Naive B cell (primary cell): ENCODE measurements around the gene ZNF362. TPM values are rescaled to one million over a fixed set of nuclear protein-coding genes. Genes with fewer than 3 reads are reported as not detected.

ENCODE experiments used
- ATAC-seq, 2 donors: fragments of 150-1000 bp; cut with Tn5 transposase; 2 replicates each; pipeline ENCODE4 v1.10.0; 2021; ENCODE audit warnings: low read depth in 2 of 2, mild to moderate bottlenecking in 2 of 2, moderate library complexity in 2 of 2
- DNase-seq: peaks from one replicate; pipeline ENCODE4 v3.0.0; 2022
- H3K27ac Mint-ChIP-seq, 6 donors: one replicate each; pipeline ENCODE4 v1.8.0; 2020 to 2022; ENCODE audit warnings: mild to moderate bottlenecking in 6 of 6, mixed read lengths in 6 of 6, moderate library complexity in 5 of 6, inconsistent platforms in 2 of 6
- H3K27me3 Mint-ChIP-seq, 3 donors: one replicate each; pipeline ENCODE4 v1.8.0; 2021 to 2022; ENCODE audit warnings: mixed read lengths in 3 of 3, mild to moderate bottlenecking in 1 of 3
- H3K36me3 Mint-ChIP-seq, 2 donors: one replicate each; pipeline ENCODE4 v1.8.0; 2020 to 2022; ENCODE audit warnings: mixed read lengths in 2 of 2, inconsistent platforms in 1 of 2, mild to moderate bottlenecking in 1 of 2
- H3K4me1 Mint-ChIP-seq, 3 donors: one replicate each; pipeline ENCODE4 v1.8.0; 2020 to 2022; ENCODE audit warnings: mixed read lengths in 3 of 3, inconsistent platforms in 1 of 3, mild to moderate bottlenecking in 1 of 3, moderate library complexity in 1 of 3
- H3K4me3 Mint-ChIP-seq, 8 donors: one replicate each; pipeline ENCODE4 v1.8.0; 2020 to 2022; ENCODE audit warnings: mild to moderate bottlenecking in 8 of 8, mixed read lengths in 8 of 8, moderate library complexity in 8 of 8, inconsistent platforms in 2 of 8
- H3K9me3 Mint-ChIP-seq, 7 donors: one replicate each; pipeline ENCODE4 v1.8.0; 2020 to 2022; ENCODE audit warnings: mixed read lengths in 7 of 7, mild to moderate bottlenecking in 5 of 7, inconsistent platforms in 2 of 7, moderate library complexity in 1 of 7
- polyA plus RNA-seq, 6 donors: library from polyadenylated mRNA; unstranded; fragments of 300-500 nt; fragmentation: Illumina TruSeq; gene quantifications; one replicate each; pipeline ENCODE4 v1.2.3, GENCODE V29; 2021; ENCODE audit warnings: low read depth in 6 of 6

Gene ZNF362
- 10 to 100 TPM in 5 of 6 donors, 1 to 10 TPM in 1; 10.0 to 25.5 (median 12.7) TPM for polyA plus RNA-seq

GRCh38 chr1:33256471-33257206 lies at the start of gene ZNF362:
Gene ZNF362, plus strand, starts transcription at chr1:33256492. Its CDS starts 14,083 bp downstream, at chr1:33270575.
- Mint-ChIP-seq H3K27me3 (peaks cover 1 to 4% (median 2%) of the 10 kb centered on the region in 3 donors), H3K4me1 (peaks cover 29 to 52% (median 40%) of the 10 kb centered on the region in 3 donors), H3K9me3 (peaks cover 0 to 1% (median 0%) of the 10 kb centered on the region in 7 donors), H3K27ac (peak within 1 kb of the TSS; percentile 88 to 97 (median 92)), H3K4me3 (peak within 1 kb of the TSS; percentile 92 to 99 (median 98)), H3K36me3 (no peaks in the 10 kb centered on the region)
- ATAC-seq, result peak; percentile 81
- DNase-seq, result peak; percentile 61

DNA sequence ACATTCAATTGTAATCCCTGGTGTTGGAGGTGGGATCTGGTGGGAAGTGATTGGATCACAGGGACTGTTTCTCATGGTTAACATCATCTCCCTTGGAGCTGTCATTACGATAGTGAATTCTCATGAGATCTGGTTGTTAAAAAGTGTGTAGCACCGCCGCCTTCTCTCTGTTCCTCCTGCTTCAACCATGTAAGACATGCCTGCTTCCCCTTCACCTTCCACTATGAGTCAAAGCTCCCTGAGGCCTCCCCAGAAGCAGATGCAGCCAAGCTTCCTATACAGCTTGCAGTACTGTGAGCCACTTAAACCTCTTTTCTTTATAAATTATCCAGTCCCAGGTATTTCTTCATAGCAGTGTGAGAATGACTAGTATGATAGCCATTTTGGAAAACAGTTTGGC lies 44.3 kb upstream of the ZNF362 start:
- Mint-ChIP-seq H3K4me3 (no peak overlapping the region), H3K36me3 (no peaks in the 10 kb centered on the region), H3K27ac (no peak overlapping the region), H3K27me3 (peaks cover 18 to 63% (median 30%) of the 10 kb centered on the region in 3 donors), H3K4me1 (no peaks in the 10 kb centered on the region), H3K9me3 (peaks cover 0 to 4% (median 0%) of the 10 kb centered on the region in 7 donors)
- DNase-seq (no peak), ATAC-seq (no peak)

DNA sequence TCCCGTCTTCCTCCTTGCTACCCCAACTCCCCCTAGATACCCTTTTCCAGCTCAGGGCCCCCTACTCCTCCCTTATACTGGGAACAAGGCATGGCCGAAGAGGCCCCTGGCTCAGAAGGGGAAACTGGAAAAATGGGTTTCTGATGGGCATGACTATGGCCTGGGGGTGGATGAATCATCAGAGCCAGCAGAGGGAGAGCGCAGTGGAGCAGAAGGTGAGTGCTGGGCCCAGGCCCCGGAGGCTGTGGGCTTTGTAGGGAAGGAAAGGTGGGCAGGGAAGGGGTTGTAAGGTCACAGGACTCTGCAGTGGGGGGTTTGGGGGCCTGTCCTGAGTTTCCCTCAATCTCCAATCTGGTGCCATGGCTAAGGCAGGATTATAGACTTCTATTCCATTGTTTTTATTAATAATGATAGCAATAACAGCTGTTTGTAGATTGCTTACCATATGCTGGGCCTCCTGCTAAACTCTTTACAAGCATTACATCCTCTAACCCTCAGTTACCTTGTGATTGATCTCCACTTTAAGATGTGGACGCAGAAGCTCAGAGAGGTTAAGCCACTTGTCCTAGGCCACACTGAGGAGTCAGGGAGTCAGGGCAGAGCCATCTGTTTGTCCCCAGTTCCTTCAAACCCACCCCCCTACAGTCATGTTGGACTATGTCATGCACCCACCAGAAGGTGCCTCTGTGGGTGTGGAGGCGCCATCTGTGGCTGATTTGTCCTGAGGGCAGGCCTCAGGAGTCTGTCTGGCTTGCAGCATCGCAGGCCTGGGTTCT lies 36.2 kb upstream of the ZNF362 start:
- peaks cover 14 to 30% (median 29%) of the 10 kb centered on the region in 3 donors for H3K27me3 Mint-ChIP-seq
- H3K9me3 Mint-ChIP-seq, result peaks cover 9 to 26% (median 21%) of the 10 kb centered on the region in 7 donors
- DNase-seq, result no peak
- peaks cover 0 to 8% of the 10 kb centered on the region in 2 donors for H3K36me3 Mint-ChIP-seq
- peak overlapping the region in 1 of 6 donors; percentile 40 for H3K27ac Mint-ChIP-seq
- ATAC-seq, result no peak
- H3K4me1 Mint-ChIP-seq, result peaks cover 4 to 6% (median 6%) of the 10 kb centered on the region in 3 donors
- H3K4me3 Mint-ChIP-seq, result peak overlapping the region in 1 of 8 donors; percentile 35

- Mint-ChIP-seq H3K36me3 (peaks cover 0 to 8% of the 10 kb centered on the region in 2 donors), H3K9me3 (peaks cover 9 to 33% (median 23%) of the 10 kb centered on the region in 7 donors), H3K27ac (no peak overlapping the region), H3K4me1 (peaks cover 4 to 6% (median 6%) of the 10 kb centered on the region in 3 donors), H3K27me3 (peaks cover 13 to 30% (median 29%) of the 10 kb centered on the region in 3 donors), H3K4me3 (no peak overlapping the region)
- DNase-seq, result no peak
- no peak for ATAC-seq
These were observed 35.5 kb upstream of the ZNF362 start for GRCh38 chr1:33220676-33221384.

- Mint-ChIP-seq H3K27ac (no peak overlapping the region), H3K36me3 (peaks cover 0 to 8% of the 10 kb centered on the region in 2 donors), H3K9me3 (peaks cover 9 to 33% (median 23%) of the 10 kb centered on the region in 7 donors), H3K4me3 (no peak overlapping the region), H3K4me1 (peaks cover 4 to 6% (median 6%) of the 10 kb centered on the region in 3 donors), H3K27me3 (peaks cover 13 to 30% (median 29%) of the 10 kb centered on the region in 3 donors)
- ATAC-seq, result no peak
- no peak for DNase-seq
These were observed 34.9 kb upstream of the ZNF362 start for GRCh38 chr1:33221385-33221758.

DNA sequence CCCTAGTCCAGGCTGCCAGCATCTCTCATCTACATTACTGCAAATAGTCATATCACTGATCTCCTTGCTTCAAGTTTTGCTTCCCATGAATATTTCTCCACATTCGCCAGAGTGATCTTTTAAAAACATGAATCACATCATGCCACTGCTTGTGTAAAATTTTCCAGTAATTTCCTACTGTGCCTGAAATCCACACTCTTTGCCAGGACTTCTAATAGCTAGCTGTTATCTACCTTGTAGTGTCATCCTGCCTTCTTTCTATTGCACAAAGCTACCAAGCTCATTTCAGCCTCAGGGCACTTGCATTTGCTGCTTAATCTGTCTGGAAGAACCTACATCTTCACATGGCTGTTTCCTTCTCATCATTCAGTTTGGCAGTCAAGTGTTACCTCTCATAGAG lies 33.9 kb upstream of the ZNF362 start:
- Mint-ChIP-seq H3K27me3 (peaks cover 13 to 32% (median 30%) of the 10 kb centered on the region in 3 donors), H3K36me3 (peaks cover 0 to 8% of the 10 kb centered on the region in 2 donors), H3K9me3 (peaks cover 9 to 33% (median 23%) of the 10 kb centered on the region in 7 donors), H3K4me3 (no peak overlapping the region), H3K4me1 (peaks cover 4 to 6% (median 6%) of the 10 kb centered on the region in 3 donors), H3K27ac (no peak overlapping the region)
- ATAC-seq (no peak), DNase-seq (no peak)

DNA sequence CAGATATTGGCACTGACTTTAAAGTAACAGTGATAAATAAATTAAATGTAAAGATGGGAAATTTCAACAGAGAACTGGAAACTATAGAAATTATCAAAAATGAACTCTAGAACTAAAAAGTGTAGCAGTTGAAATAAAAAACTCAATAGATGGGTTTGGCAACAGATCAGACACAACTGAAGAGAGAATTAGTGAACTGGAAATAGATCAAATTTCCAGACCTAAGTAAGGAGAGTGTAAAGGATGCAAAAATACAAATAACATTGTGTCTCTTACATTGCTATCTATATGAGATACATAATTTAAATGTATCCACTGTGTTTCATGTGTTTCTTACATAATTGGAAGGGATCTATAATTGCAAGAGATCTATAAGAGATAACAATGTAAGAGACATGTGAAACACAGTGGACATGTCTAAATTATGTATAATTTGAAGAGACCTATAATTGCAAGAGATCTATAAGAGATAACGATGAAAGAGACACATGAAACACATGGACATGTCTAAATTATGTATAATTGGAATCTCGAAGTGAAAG lies 32.1 kb upstream of the ZNF362 start:
- Mint-ChIP-seq H3K36me3 (peaks cover 0 to 8% of the 10 kb centered on the region in 2 donors), H3K27ac (no peak overlapping the region), H3K4me1 (peaks cover 0 to 3% (median 0%) of the 10 kb centered on the region in 3 donors), H3K4me3 (no peak overlapping the region), H3K27me3 (peaks cover 26 to 46% (median 46%) of the 10 kb centered on the region in 3 donors), H3K9me3 (peaks cover 9 to 33% (median 25%) of the 10 kb centered on the region in 7 donors)
- DNase-seq (no peak), ATAC-seq (no peak)

DNA sequence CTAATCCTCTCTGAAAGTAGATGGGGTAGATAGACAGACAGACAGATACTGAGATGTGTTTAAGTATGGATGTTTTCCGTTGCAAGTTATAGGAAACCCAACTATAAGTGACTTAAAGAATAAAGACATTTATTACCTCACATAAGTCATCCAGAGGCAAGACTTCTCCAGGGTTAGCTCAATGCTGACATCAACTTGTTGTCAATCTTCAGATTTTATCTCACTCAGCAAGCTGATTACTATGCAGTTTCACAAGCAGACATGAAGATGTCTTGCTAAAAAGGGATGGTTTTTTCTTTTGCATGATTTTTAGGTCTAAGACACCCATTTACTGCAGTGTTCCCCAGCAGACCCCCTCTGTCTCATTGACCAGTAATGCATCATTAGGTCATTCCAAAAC lies 30.7 kb upstream of the ZNF362 start:
- DNase-seq, result no peak
- H3K4me1 Mint-ChIP-seq, result no peaks in the 10 kb centered on the region
- peaks cover 31 to 53% (median 39%) of the 10 kb centered on the region in 3 donors for H3K27me3 Mint-ChIP-seq
- ATAC-seq, result no peak
- H3K4me3 Mint-ChIP-seq, result no peak overlapping the region
- H3K9me3 Mint-ChIP-seq, result peaks cover 9 to 33% (median 25%) of the 10 kb centered on the region in 7 donors
- H3K36me3 Mint-ChIP-seq, result peaks cover 0 to 8% of the 10 kb centered on the region in 2 donors
- H3K27ac Mint-ChIP-seq, result no peak overlapping the region

DNA sequence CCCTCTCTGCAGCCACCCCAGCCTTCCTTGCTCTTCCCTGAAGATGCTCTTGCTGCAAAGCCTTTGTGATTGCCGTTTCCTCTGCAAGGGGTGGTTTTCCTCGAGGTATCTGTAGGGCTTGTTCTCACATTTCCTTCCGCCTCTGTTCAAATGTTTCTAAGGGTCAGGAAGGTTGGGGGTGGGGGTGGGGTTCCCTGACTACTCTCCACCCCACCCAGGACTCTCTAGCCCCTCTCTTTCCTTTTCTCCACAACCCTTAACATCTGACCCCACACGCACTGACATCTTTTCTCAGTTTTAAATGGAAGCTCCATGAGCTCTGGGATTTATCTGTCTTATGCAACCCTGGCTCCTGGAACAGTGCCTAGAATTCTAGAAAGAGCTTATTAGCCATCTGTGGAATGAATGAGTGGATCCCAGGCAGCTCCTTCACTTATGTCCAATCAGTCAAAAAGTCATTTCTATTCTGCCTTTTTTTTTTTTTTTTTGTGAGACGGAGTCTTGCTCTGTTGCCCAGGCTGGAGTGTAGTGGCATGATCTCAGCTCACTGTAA lies 27.3 kb upstream of the ZNF362 start:
- H3K27ac Mint-ChIP-seq, result no peak overlapping the region
- ATAC-seq (no peak), DNase-seq (no peak)
- H3K4me1 Mint-ChIP-seq, result no peaks in the 10 kb centered on the region
- H3K9me3 Mint-ChIP-seq, result peaks cover 6 to 18% (median 14%) of the 10 kb centered on the region in 7 donors
- no peaks in the 10 kb centered on the region for H3K36me3 Mint-ChIP-seq
- no peak overlapping the region for H3K4me3 Mint-ChIP-seq
- peaks cover 24 to 38% (median 28%) of the 10 kb centered on the region in 3 donors for H3K27me3 Mint-ChIP-seq

- no peak overlapping the region for H3K27ac Mint-ChIP-seq
- ATAC-seq (no peak), DNase-seq (no peak)
- peaks cover 25 to 40% (median 38%) of the 10 kb centered on the region in 3 donors for H3K27me3 Mint-ChIP-seq
- no peaks in the 10 kb centered on the region for H3K4me1 Mint-ChIP-seq
- peaks cover 0 to 3% (median 0%) of the 10 kb centered on the region in 7 donors for H3K9me3 Mint-ChIP-seq
- no peaks in the 10 kb centered on the region for H3K36me3 Mint-ChIP-seq
- no peak overlapping the region for H3K4me3 Mint-ChIP-seq
These were observed 25.1 kb upstream of the ZNF362 start for GRCh38 chr1:33231166-33231565.

- Mint-ChIP-seq H3K4me1 (no peaks in the 10 kb centered on the region), H3K27ac (no peak overlapping the region), H3K4me3 (no peak overlapping the region), H3K27me3 (peaks cover 25 to 40% (median 33%) of the 10 kb centered on the region in 3 donors), H3K36me3 (no peaks in the 10 kb centered on the region), H3K9me3 (peaks cover 0 to 3% (median 0%) of the 10 kb centered on the region in 7 donors)
- no peak for ATAC-seq
- no peak for DNase-seq
These were observed 23.6 kb upstream of the ZNF362 start for GRCh38 chr1:33232716-33233115.

GRCh38 chr1:33234131-33234530 lies 22.2 kb upstream of the ZNF362 start:
- Mint-ChIP-seq H3K36me3 (no peaks in the 10 kb centered on the region), H3K4me3 (no peak overlapping the region), H3K9me3 (peaks cover 0 to 2% (median 0%) of the 10 kb centered on the region in 7 donors), H3K27ac (no peak overlapping the region), H3K27me3 (peaks cover 13 to 27% (median 19%) of the 10 kb centered on the region in 3 donors), H3K4me1 (no peaks in the 10 kb centered on the region)
- DNase-seq (no peak), ATAC-seq (no peak)
